Stomach (tissue), 9 donors: ENCODE data around the gene ATP2A3. TPM values are rescaled to one million over a fixed set of nuclear protein-coding genes. Genes with fewer than 3 reads are reported as not detected.

Experiments
- DNase-seq, 2 donors: peaks; one replicate each; pipeline versions ENCODE4 v3.0.0 to v3.0.0-alpha.2; 2013 to 2019
- H3K27ac ChIP-seq, 5 donors: fragments of 200-600 bp in 4 of 5; sonication (generic) in 4 of 5; one replicate each; pipeline ENCODE4 v1.5.1; 2013 to 2019; ENCODE audit warnings: mild to moderate bottlenecking in 1 of 5, moderate library complexity in 1 of 5
- H3K27me3 ChIP-seq, 3 donors: fragments of 200-600 bp; sonication (generic); one replicate each; pipeline ENCODE4 v1.5.1; 2017 to 2019; ENCODE audit warnings: mixed run types in 1 of 3
- H3K36me3 ChIP-seq, 4 donors: fragments of 200-600 bp; sonication (generic); 1 replicate in 3 of 4; 2 replicates in 1 of 4; pipeline ENCODE4 v1.5.1; 2016 to 2019
- H3K4me1 ChIP-seq, 4 donors: fragments of 200-600 bp; sonication (generic); one replicate each; pipeline ENCODE4 v1.5.1; 2016 to 2019
- H3K4me3 ChIP-seq, 4 donors: fragments of 200-600 bp; sonication (generic) in 3 of 4; one replicate each; pipeline ENCODE4 v1.5.1; 2016 to 2019; ENCODE audit warnings: mild to moderate bottlenecking in 1 of 4
- H3K9me3 ChIP-seq, 4 donors: fragments of 200-600 bp; sonication (generic); one replicate each; pipeline ENCODE4 v1.5.1; 2016 to 2019
- EP300 ChIP-seq: sonication (generic); formaldehyde crosslinking; IDR thresholded peaks from one replicate; pipeline ENCODE4 v1.6.1; 2017; ENCODE audit warnings: antibody characterized with exemption
- POLR2A ChIP-seq, 4 donors: fragments of 450-650 bp; IDR thresholded peaks; one replicate each; pipeline ENCODE4 v1.6.1; 2016; ENCODE audit warnings: antibody characterized with exemption in 4 of 4, control low read depth in 2 of 4, mild to moderate bottlenecking in 1 of 4, moderate library complexity in 1 of 4
- POLR2AphosphoS5 ChIP-seq, 3 donors: sonication (generic); formaldehyde crosslinking; IDR thresholded peaks; one replicate each; pipeline ENCODE4 v1.6.1; 2016; ENCODE audit warnings: antibody characterized with exemption in 3 of 3
- WGBS, 5 donors: extraction: QIAGEN DNeasy Blood & Tissue Kit in 3 of 5; methylation state at CpG; one replicate each; pipeline versions ENCODE4 v1.1.5 to v1.1.7; 2013 to 2018; 5-methylcytosine and 5-hydroxymethylcytosine counted together
- intact Hi-C: fragments of 100-400 bp; cut with DNase I; formaldehyde crosslinking; loops from one replicate; pipeline ENCODE4 v1.15.1; 2023; ENCODE audit warnings: low total_unique reads
- polyA plus RNA-seq, 3 donors: library from polyadenylated mRNA; stranded (reverse); fragments of 200-250 nt; gene quantifications; one replicate each; pipeline ENCODE4 v1.2.3, GENCODE V29; 2013
- total RNA-seq, 5 donors: library from RNA; depleted of rRNA; stranded (reverse); fragments of >200 nt; gene quantifications; one replicate each; pipeline versions ENCODE4 v1.1.0 to v1.2.3, GENCODE V29; 2014 to 2016
- TF ChIP-seq, protein P1 (sequence below), 7 experiments: fragments of 450-650 bp in 4 of 7; fragments of 200-600 bp in 3 of 7; sonication (generic) in 3 of 7; IDR thresholded peaks; one replicate each; pipeline ENCODE4 v1.5.1; 2016 to 2019; ENCODE audit warnings: antibody characterized with exemption in 7 of 7, control low read depth in 2 of 7, mild to moderate bottlenecking in 1 of 7
- donor health status: healthy with polysubstance abuse.
- donor health status: Bipolar disorder and iron deficiency.
- donor health status: healthy.

ATP2A3 gene
- total and polyA plus RNA-seq, 8 donors = 10.4 to 1,069 (median 64.1) TPM

DNA sequence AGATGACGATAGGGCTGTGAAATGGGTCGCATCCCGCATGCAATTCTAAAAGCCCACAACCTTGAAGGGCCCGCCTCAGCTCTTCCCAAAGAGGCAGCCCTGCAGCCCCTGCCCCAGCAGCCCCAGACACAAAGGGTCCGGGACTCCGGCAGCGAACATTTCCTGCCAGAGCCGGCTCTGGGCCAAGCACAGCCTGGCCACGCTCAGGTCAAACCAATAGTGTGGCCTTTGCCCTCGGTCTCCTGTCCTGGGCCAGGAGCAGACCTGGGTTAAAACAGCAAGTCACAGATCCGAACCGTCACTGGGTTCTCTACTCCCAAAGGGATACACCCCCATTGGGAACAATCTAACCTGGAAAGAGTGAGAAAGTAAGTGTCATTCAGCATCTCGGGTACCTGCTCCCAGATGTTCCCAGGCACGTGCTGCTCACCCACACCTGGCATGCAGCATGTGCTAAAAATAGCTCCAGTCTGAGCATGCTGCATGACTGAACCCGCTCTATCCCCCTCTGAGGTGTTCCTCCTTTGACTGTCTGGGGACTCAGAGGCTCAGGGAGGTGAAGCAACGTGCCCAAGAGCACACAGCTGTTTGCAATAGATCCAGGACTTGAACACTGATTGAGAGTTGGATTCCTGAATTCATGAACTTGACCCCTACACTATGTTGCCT, 22.2 kb upstream of the ATP2A3 start:
- H3K36me3 ChIP-seq = no peaks in the 10 kb centered on the region
- H3K27ac ChIP-seq = peak overlapping the region in 4 of 5 donors; percentile 7 to 32 (median 10)
- no peak overlapping the region for H3K4me3 ChIP-seq
- H3K9me3 ChIP-seq = no peaks in the 10 kb centered on the region
- no peak for TF ChIP-seq EP300
- TF ChIP-seq, protein P1, sequence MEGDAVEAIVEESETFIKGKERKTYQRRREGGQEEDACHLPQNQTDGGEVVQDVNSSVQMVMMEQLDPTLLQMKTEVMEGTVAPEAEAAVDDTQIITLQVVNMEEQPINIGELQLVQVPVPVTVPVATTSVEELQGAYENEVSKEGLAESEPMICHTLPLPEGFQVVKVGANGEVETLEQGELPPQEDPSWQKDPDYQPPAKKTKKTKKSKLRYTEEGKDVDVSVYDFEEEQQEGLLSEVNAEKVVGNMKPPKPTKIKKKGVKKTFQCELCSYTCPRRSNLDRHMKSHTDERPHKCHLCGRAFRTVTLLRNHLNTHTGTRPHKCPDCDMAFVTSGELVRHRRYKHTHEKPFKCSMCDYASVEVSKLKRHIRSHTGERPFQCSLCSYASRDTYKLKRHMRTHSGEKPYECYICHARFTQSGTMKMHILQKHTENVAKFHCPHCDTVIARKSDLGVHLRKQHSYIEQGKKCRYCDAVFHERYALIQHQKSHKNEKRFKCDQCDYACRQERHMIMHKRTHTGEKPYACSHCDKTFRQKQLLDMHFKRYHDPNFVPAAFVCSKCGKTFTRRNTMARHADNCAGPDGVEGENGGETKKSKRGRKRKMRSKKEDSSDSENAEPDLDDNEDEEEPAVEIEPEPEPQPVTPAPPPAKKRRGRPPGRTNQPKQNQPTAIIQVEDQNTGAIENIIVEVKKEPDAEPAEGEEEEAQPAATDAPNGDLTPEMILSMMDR (IDR thresholded peaks at IDR 0.05) = no peak
- no peak for TF ChIP-seq POLR2A (IDR thresholded peaks at IDR 0.05)
- peaks cover 11 to 36% (median 21%) of the 10 kb centered on the region in 4 donors for H3K4me1 ChIP-seq
- H3K27me3 ChIP-seq = peaks cover 0 to 12% (median 0%) of the 10 kb centered on the region in 3 donors
- intact Hi-C loops = no loop called here
- 40 to 52% (median 47%) methylated on average over 11 to 16 of the region's 16 CpGs for WGBS, 5 donors
- DNase-seq = peak; percentile 39 to 41

DNA sequence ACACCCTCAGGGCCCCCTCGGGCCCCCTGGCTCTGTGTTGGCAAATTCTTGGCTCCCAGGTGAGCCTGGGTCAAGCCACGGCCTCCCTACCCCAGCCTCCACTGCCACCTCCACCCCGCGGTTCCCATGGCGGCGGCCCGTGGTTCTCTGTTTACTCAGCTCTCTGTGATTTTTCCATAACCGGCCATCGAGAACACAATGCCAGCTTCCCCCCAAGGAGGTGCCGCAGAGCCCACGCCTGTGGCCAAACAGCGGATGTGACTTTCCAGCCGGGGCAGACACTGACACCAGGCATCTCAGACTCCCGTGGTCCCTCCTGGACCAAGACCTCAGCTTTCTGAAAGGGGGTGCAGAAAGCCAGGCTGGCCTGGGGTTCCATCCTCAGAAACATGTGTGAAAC, 21.6 kb upstream of the ATP2A3 start:
- WGBS, 5 donors = 21 to 44% (median 28%) methylated on average over 13 to 14 of the region's 14 CpGs
- intact Hi-C loops = no loop called here

DNA sequence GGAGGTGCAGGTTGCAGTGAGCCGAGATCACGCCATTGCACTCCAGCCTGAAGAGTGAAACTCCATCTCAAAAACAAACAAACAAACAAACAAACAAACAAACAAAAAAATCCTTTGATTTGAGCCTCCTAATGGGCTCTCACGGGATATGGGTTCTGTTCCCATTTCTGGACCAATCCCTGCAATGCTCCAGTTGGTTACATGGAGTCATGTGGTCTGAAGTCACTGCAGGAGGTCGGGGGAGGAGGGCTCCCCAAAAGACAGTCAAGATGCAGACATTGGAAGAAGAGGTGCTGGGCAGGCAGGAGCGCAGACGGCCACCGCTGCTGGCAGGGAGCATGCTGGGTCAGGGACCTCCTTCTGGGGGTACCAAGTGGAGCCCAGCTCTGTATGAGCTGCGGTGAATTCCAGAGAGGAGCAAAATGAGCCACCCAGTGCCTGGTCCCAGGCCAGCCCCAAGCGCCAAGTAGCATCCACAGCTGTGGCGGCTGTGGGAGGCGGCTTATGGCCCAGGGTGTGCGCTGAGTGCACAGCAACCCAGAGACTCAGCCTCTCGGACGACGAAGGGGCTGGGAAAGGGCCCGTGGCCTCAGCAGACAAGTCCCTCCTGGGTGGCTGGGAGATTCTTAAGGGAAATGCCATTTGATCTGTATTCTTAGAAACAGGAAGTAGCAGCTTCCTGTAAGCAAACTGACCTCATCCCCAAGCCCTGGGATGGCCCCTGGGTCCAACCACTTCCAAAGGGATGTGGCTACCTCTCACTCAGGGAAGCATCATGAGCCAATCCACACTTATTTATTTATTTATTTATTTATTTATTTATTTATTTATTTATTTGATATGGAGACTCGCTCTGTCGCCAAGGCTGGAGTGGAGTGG, 19.6 kb upstream of the ATP2A3 start:
- Histone ChIP-seq H3K4me3 (no peak overlapping the region), H3K4me1 (peaks cover 16 to 35% (median 25%) of the 10 kb centered on the region in 4 donors), H3K27me3 (peaks cover 0 to 12% (median 0%) of the 10 kb centered on the region in 3 donors), H3K27ac (peak overlapping the region in 1 of 5 donors; percentile 8), H3K9me3 (peaks cover 0 to 4% (median 0%) of the 10 kb centered on the region in 4 donors), H3K36me3 (no peaks in the 10 kb centered on the region)
- intact Hi-C loops = no loop called here
- no peak for TF ChIP-seq EP300
- TF ChIP-seq POLR2AphosphoS5 (IDR thresholded peaks at IDR 0.05) = no peak
- TF ChIP-seq, protein P1 (IDR thresholded peaks at IDR 0.05) = no peak
- no peak for TF ChIP-seq POLR2A (IDR thresholded peaks at IDR 0.05)
- WGBS, 5 donors = 67 to 85% (median 82%) methylated on average over 15 to 18 of the region's 18 CpGs
- peak in 1 of 2 donors; percentile 61 for DNase-seq

More for the DNA sequence above, 21.6 kb upstream of the ATP2A3 start:
- peaks cover 0 to 12% (median 0%) of the 10 kb centered on the region in 3 donors for H3K27me3 ChIP-seq
- TF ChIP-seq, protein P1 (IDR thresholded peaks at IDR 0.05) = no peak
- no peak for TF ChIP-seq EP300
- no peak for TF ChIP-seq POLR2AphosphoS5 (IDR thresholded peaks at IDR 0.05)
- TF ChIP-seq POLR2A (IDR thresholded peaks at IDR 0.05) = no peak
- H3K27ac ChIP-seq = peak overlapping the region in 4 of 5 donors; percentile 7 to 32 (median 10)
- no peaks in the 10 kb centered on the region for H3K9me3 ChIP-seq
- H3K36me3 ChIP-seq = no peaks in the 10 kb centered on the region
- H3K4me1 ChIP-seq = peaks cover 11 to 36% (median 21%) of the 10 kb centered on the region in 4 donors
- H3K4me3 ChIP-seq = no peak overlapping the region
- DNase-seq = peak in 1 of 2 donors; percentile 37

DNA sequence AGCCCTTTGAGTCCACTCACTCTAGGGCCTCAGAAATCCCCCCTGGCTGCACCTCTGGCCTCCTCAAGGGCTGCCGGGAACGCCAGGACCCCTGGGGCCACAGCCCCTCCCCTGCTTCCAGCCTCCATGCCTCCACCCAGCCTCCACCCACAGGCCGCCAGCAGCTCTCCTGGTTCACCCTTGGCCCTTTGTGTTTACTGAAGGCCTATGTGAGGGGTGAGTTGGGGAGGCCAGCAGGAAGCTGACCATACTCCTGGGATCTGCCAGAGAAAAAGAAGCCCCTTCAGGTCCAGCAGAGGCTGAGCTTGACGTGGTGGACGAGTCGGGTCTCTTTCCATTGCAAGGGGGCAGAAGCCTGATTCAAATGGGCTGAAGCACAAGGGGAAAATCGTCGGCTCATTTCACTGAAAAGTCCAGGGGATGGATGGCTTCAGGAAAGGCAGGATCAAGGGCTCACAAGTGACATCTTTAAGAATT, 18.3 kb upstream of the ATP2A3 start:
- Histone ChIP-seq H3K27me3 (peaks cover 0 to 12% (median 0%) of the 10 kb centered on the region in 3 donors), H3K4me3 (no peak overlapping the region), H3K36me3 (no peaks in the 10 kb centered on the region), H3K27ac (no peak overlapping the region), H3K4me1 (peaks cover 25 to 40% (median 36%) of the 10 kb centered on the region in 4 donors), H3K9me3 (peaks cover 0 to 4% (median 0%) of the 10 kb centered on the region in 4 donors)
- TF ChIP-seq POLR2A (IDR thresholded peaks at IDR 0.05) (no peak), EP300 (no peak), POLR2AphosphoS5 (IDR thresholded peaks at IDR 0.05) (no peak)
- TF ChIP-seq, protein P1 (IDR thresholded peaks at IDR 0.05) = no peak
- no peak for DNase-seq
- 82 to 90% (median 87%) methylated on average over 8 of the region's 8 CpGs for WGBS, 5 donors
- intact Hi-C loops = no loop called here
